SK-N-SH (cell line): ENCODE measurements around the gene KRABD2.

Experiments
- CTCF ChIA-PET: fragments of 300-600, 350-600 bp; formaldehyde crosslinking; extraction: SDS; loops from one replicate; lab custom pipeline; 2021; lab: Yijun Ruan, JAX
- POLR2A ChIA-PET: fragments of 350-600 bp; sonication (Branson Sonifier 250); formaldehyde crosslinking; extraction: SDS; loops from one replicate; lab custom pipeline; 2020; ENCODE audit warnings: antibody characterized with exemption, inconsistent platforms; lab: Yijun Ruan, JAX
- DNase-seq: peaks from one replicate; pipeline ENCODE4 v3.0.0; 2012
- H2AFZ ChIP-seq: fragments of 200-600 bp; sonication (generic); 2 replicates; pipeline ENCODE4 v1.8.1; 2016; ENCODE audit warnings: antibody characterized with exemption, mild to moderate bottlenecking, low read depth
- H3F3A ChIP-seq: fragments of 200-600 bp; sonication (generic); replicated peaks from 2 replicates; pipeline ENCODE3; 2016; ENCODE audit warnings: antibody characterized with exemption, mild to moderate bottlenecking; ENCODE audit not compliant: insufficient read depth
- H3K27ac ChIP-seq, 2 experiments: fragments of 200-500 bp in 1 of 2; fragments of 200-600 bp in 1 of 2; sonication (Bioruptor generic) in 1 of 2; sonication (generic), shearing (Covaris generic) in 1 of 2; 2 replicates each; pipeline versions ENCODE4 v1.5.1 to v1.6.1; 2014 to 2016; ENCODE audit warnings: low read depth in 2 of 2, inconsistent platforms in 1 of 2, low read length in 1 of 2, mild to moderate bottlenecking in 1 of 2, mixed read lengths in 1 of 2
- H3K27me3 ChIP-seq: fragments of 200-600 bp; sonication (generic), shearing (Covaris generic); 2 replicates; pipeline ENCODE4 v1.6.1; 2016; ENCODE audit warnings: mixed run types; ENCODE audit not compliant: insufficient read depth
- H3K36me3 ChIP-seq, 2 experiments: fragments of 200-500 bp in 1 of 2; fragments of 200-600 bp in 1 of 2; sonication (Bioruptor generic) in 1 of 2; sonication (generic) in 1 of 2; replicated peaks in 1 of 2; 2 replicates each; pipeline versions ENCODE3 to v1.5.1; 2014 to 2016; ENCODE audit warnings: low read length in 1 of 2, mild to moderate bottlenecking in 1 of 2; ENCODE audit not compliant: insufficient read depth in 2 of 2, control insufficient read depth in 1 of 2
- H3K4me1 ChIP-seq, 2 experiments: fragments of 200-500 bp in 1 of 2; fragments of 200-600 bp in 1 of 2; sonication (Bioruptor generic) in 1 of 2; sonication (generic), shearing (Covaris generic) in 1 of 2; 2 replicates each; pipeline versions ENCODE4 v1.5.1 to v1.6.1; 2014 to 2016; ENCODE audit warnings: low read depth in 1 of 2, low read length in 1 of 2, mixed run types in 1 of 2; ENCODE audit not compliant: insufficient read depth in 2 of 2, control insufficient read depth in 1 of 2
- H3K4me2 ChIP-seq: fragments of 200-600 bp; sonication (generic), shearing (Covaris generic); 2 replicates; pipeline ENCODE4 v1.6.1; 2017; ENCODE audit warnings: mixed run types
- H3K4me3 ChIP-seq, 2 experiments: fragments of 200-500 bp in 1 of 2; fragments of 200-600 bp in 1 of 2; sonication (Bioruptor generic) in 1 of 2; sonication (generic), shearing (Covaris generic) in 1 of 2; 2 replicates each; pipeline versions ENCODE4 v1.5.1 to v1.8.1; 2014 to 2016; ENCODE audit warnings: low read depth in 2 of 2, inconsistent platforms in 1 of 2, low read length in 1 of 2, mild to moderate bottlenecking in 1 of 2, mixed read lengths in 1 of 2, moderate library complexity in 1 of 2
- H3K79me2 ChIP-seq: fragments of 200-600 bp; sonication (generic); 2 replicates; pipeline ENCODE4 v1.8.1; 2017; ENCODE audit warnings: mild to moderate bottlenecking; ENCODE audit not compliant: insufficient read depth
- H3K9ac ChIP-seq: fragments of 200-600 bp; sonication (generic); 2 replicates; pipeline ENCODE4 v1.6.1; 2017; ENCODE audit warnings: mixed run types
- H3K9me2 ChIP-seq: fragments of 200-600 bp; sonication (generic); 2 replicates; pipeline ENCODE4 v1.6.1; 2017; ENCODE audit warnings: mixed run types
- H3K9me3 ChIP-seq: fragments of 200-600 bp; sonication (generic); 2 replicates; pipeline ENCODE4 v1.6.1; 2017; ENCODE audit warnings: mixed run types, mild to moderate bottlenecking, moderate library complexity
- H4K20me1 ChIP-seq: fragments of 200-600 bp; sonication (generic); 2 replicates; pipeline ENCODE4 v1.6.1; 2017; ENCODE audit warnings: mild to moderate bottlenecking, mixed run types; ENCODE audit not compliant: insufficient read depth
- CHD2 ChIP-seq: fragments of 150-350 bp; IDR thresholded peaks from 2 replicates; pipeline ENCODE4 v1.6.1; 2018; ENCODE audit warnings: low read length; ENCODE audit not compliant: partially characterized antibody
- ELF1 ChIP-seq: IDR thresholded peaks from 2 replicates; pipeline ENCODE4 v1.4.0; 2012
- EP300 ChIP-seq, 2 experiments: IDR thresholded peaks; 2 replicates each; pipeline versions ENCODE4 v1.4.0 to v1.6.1; 2012; ENCODE audit warnings: borderline replicate concordance in 1 of 2, low read depth in 1 of 2, low read length in 1 of 2
- EZH2phosphoT487 ChIP-seq: fragments of 200-600 bp; sonication (generic); IDR thresholded peaks from 2 replicates; pipeline ENCODE4 v1.6.1; 2017; ENCODE audit warnings: low read depth, mixed run types, mild to moderate bottlenecking, antibody characterized with exemption, moderate library complexity, borderline replicate concordance
- NFIC ChIP-seq: IDR thresholded peaks from 2 replicates; pipeline ENCODE4 v1.4.0; 2012; ENCODE audit warnings: borderline replicate concordance
- RAD21 ChIP-seq: IDR thresholded peaks from 2 replicates; pipeline ENCODE4 v1.6.1; 2012; ENCODE audit warnings: mild to moderate bottlenecking, low read length
- RXRA ChIP-seq: IDR thresholded peaks from 2 replicates; pipeline ENCODE4 v1.4.0; 2012; ENCODE audit warnings: low read depth, mild to moderate bottlenecking, borderline replicate concordance
- TEAD4 ChIP-seq: IDR thresholded peaks from 2 replicates; pipeline ENCODE4 v1.4.0; 2012; ENCODE audit warnings: mild to moderate bottlenecking, borderline replicate concordance; ENCODE audit not compliant: insufficient read depth
- YY1 ChIP-seq: IDR thresholded peaks from 2 replicates; pipeline ENCODE4 v1.4.0; 2012; ENCODE audit warnings: low read depth, mild to moderate bottlenecking
- WGBS: methylation state at CpG from one replicate; pipeline ENCODE4 v1.1.6; 2017; ENCODE audit warnings: low lambda C conversion rate; 5-methylcytosine and 5-hydroxymethylcytosine counted together
- TF ChIP-seq, protein P1 (sequence below): fragments of 200-600 bp; sonication (generic); IDR thresholded peaks from 2 replicates; pipeline ENCODE4 v1.6.1; 2017; ENCODE audit warnings: antibody characterized with exemption, mild to moderate bottlenecking, moderate library complexity
- TF ChIP-seq, protein P2 (sequence below): fragments of 150-350 bp; IDR thresholded peaks from 2 replicates; pipeline ENCODE4 v1.6.1; 2016; ENCODE audit warnings: mild to moderate bottlenecking, low read depth, low read length
- TF ChIP-seq, protein P3 (sequence below): IDR thresholded peaks from 2 replicates; pipeline ENCODE4 v1.4.0; 2012; ENCODE audit warnings: low read depth, borderline replicate concordance
- TF ChIP-seq, protein P4 (sequence below): fragments of 150-350 bp; IDR thresholded peaks from 2 replicates; pipeline ENCODE4 v1.6.1; 2017; ENCODE audit warnings: antibody characterized with exemption, low read length, low read depth, borderline replicate concordance

The KRABD2 gene

DNA sequence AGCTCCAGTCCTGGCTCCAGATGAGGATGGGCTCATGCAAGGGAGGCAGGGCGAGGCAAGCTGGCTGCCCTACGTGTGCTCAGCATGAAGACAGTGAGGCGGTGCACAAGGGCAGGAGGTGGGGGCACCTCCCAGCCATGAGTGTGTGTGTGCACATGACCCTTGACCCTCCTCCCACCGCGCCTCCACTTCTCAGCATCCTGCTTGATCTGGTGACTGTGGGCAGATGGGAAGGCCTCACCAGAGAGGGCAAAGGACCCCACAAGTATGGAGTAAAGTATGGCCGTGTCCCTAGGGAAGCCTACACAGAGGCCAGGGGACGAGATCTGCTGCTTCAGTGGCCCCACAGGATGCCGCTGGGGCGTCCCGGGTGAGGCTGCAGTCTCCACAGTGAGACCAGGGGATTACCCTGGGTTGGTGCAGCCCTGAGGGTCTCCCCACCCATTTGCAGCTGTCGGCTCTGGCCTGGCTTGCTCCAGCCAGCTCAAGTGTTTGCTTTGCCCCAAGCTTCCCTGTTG, 29.1 kb upstream of the KRABD2 start:
- CTCF ChIA-PET = interaction anchor here (0.6 to 4.7 kb wide), 3 partner anchors 57 to 380 kb away, joined by 3 to 20 read pairs (median 12); no protein-coding TSS in a partner anchor
- H2AFZ ChIP-seq = no peak overlapping the region
- WGBS = 87% methylated on average over 8 of the region's 11 CpGs

DNA sequence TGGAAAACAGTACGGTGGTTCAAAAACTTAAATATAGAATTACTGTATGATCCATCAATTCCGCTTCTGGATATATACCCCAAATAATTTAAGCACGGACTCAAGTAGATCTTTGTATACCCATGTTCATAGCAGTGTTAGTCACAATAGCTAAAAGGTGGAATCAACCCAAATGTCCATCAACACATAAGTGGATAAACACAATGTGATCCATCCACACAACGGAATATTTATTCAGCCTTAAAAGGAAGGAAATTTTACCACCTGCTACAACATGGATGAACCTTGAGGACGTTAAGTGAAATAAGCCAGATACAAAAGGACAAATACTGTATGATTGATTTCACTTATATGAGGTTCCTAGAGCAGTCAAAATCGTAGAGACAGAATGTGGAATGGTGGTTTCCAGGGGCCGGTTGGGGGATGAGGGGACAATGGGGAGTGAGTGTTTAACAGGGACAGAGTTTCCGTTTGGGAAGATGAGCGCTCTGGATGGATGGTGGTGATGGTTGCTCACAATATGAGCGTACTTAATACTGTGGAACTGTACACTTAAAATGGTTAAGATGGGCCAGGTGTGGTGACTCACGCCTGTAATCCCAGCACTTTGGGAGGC, 26.5 kb upstream of the KRABD2 start:
- Histone ChIP-seq H2AFZ (no peak overlapping the region), H3K4me1 (no peaks in the 10 kb centered on the region), H3K4me2 (no peak overlapping the region), H3K36me3 (no peaks in the 10 kb centered on the region), H3K9me3 (no peaks in the 10 kb centered on the region), H4K20me1 (no peaks in the 10 kb centered on the region), H3K9ac (no peak overlapping the region), H3K9me2 (no peaks in the 10 kb centered on the region), H3F3A (no peaks in the 10 kb centered on the region), H3K4me3 (no peak overlapping the region), H3K79me2 (no peaks in the 10 kb centered on the region), H3K27me3 (peaks cover 8% of the 10 kb centered on the region; the same call in 1 of the 2 replicates), H3K27ac (no peak overlapping the region)
- TF ChIP-seq RXRA = no peak
- TF ChIP-seq, protein P1, sequence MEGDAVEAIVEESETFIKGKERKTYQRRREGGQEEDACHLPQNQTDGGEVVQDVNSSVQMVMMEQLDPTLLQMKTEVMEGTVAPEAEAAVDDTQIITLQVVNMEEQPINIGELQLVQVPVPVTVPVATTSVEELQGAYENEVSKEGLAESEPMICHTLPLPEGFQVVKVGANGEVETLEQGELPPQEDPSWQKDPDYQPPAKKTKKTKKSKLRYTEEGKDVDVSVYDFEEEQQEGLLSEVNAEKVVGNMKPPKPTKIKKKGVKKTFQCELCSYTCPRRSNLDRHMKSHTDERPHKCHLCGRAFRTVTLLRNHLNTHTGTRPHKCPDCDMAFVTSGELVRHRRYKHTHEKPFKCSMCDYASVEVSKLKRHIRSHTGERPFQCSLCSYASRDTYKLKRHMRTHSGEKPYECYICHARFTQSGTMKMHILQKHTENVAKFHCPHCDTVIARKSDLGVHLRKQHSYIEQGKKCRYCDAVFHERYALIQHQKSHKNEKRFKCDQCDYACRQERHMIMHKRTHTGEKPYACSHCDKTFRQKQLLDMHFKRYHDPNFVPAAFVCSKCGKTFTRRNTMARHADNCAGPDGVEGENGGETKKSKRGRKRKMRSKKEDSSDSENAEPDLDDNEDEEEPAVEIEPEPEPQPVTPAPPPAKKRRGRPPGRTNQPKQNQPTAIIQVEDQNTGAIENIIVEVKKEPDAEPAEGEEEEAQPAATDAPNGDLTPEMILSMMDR = no peak
- no peak for DNase-seq
- 59% methylated on average over 11 of the region's 11 CpGs for WGBS
- ChIA-PET CTCF (interaction anchor here (0.7 to 4.7 kb wide), 2 partner anchors 19 to 343 kb away, joined by 3 to 20 read pairs; no protein-coding TSS in a partner anchor), POLR2A (no interaction called here)

More for the DNA sequence above, 29.1 kb upstream of the KRABD2 start:
- no peak overlapping the region for H3K4me2 ChIP-seq
- no peaks in the 10 kb centered on the region for H3K9me2 ChIP-seq
- no peak overlapping the region for H3K9ac ChIP-seq
- POLR2A ChIA-PET = no interaction called here
- H3K79me2 ChIP-seq = no peaks in the 10 kb centered on the region
- H3K36me3 ChIP-seq = no peaks in the 10 kb centered on the region
- H4K20me1 ChIP-seq = no peaks in the 10 kb centered on the region
- DNase-seq = no peak
- TF ChIP-seq NFIC = no peak
- TF ChIP-seq, protein P2, sequence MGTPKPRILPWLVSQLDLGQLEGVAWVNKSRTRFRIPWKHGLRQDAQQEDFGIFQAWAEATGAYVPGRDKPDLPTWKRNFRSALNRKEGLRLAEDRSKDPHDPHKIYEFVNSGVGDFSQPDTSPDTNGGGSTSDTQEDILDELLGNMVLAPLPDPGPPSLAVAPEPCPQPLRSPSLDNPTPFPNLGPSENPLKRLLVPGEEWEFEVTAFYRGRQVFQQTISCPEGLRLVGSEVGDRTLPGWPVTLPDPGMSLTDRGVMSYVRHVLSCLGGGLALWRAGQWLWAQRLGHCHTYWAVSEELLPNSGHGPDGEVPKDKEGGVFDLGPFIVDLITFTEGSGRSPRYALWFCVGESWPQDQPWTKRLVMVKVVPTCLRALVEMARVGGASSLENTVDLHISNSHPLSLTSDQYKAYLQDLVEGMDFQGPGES = no peak
- TF ChIP-seq, all 33 proteins: peak for 0
- no peak overlapping the region for H3K4me3 ChIP-seq
- H3K4me1 ChIP-seq = no peaks in the 10 kb centered on the region
- no peaks in the 10 kb centered on the region for H3F3A ChIP-seq
- H3K27me3 ChIP-seq = no peaks in the 10 kb centered on the region; the same call in 1 of the 2 replicates
- H3K27ac ChIP-seq = no peak overlapping the region
- no peaks in the 10 kb centered on the region for H3K9me3 ChIP-seq

DNA sequence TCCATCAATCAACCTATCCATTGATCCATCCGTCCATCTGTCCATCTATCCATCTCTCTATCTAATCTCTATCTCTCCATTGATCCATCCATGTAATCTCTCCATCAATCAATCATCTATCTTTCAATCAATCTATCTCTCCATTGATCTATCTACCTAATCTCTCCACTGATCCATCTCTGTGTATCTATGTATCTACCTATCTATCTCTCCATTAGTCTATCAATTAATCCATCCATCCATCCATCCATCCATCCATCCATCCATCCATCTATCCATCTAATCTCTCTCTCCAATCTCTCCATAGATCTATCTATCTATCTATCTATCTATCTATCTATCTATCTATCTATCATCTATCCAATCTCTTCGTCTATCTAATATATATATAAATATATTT, 24.6 kb upstream of the KRABD2 start:
- Histone ChIP-seq H3K27ac (no peak overlapping the region), H3K27me3 (peaks cover 19% of the 10 kb centered on the region; the same call in 1 of the 2 replicates), H3K9ac (no peak overlapping the region), H3K4me1 (no peaks in the 10 kb centered on the region), H3K79me2 (no peaks in the 10 kb centered on the region), H3K9me2 (no peaks in the 10 kb centered on the region), H3K36me3 (no peaks in the 10 kb centered on the region), H3K4me2 (no peak overlapping the region), H3F3A (no peaks in the 10 kb centered on the region), H3K4me3 (no peak overlapping the region), H2AFZ (no peak overlapping the region), H3K9me3 (no peaks in the 10 kb centered on the region), H4K20me1 (no peaks in the 10 kb centered on the region)
- ChIA-PET POLR2A (no interaction called here), CTCF (interaction anchor here (1.6 kb wide), 1 partner anchor 9 kb away, joined by 4 read pairs; no protein-coding TSS in a partner anchor)
- 35% methylated on average over 2 of the region's 2 CpGs for WGBS
- no peak for DNase-seq
- TF ChIP-seq, protein P3, sequence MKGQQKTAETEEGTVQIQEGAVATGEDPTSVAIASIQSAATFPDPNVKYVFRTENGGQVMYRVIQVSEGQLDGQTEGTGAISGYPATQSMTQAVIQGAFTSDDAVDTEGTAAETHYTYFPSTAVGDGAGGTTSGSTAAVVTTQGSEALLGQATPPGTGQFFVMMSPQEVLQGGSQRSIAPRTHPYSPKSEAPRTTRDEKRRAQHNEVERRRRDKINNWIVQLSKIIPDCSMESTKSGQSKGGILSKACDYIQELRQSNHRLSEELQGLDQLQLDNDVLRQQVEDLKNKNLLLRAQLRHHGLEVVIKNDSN = no peak
- TF ChIP-seq ELF1 = no peak
- TF ChIP-seq RXRA = no peak
- TF ChIP-seq, protein P4, sequence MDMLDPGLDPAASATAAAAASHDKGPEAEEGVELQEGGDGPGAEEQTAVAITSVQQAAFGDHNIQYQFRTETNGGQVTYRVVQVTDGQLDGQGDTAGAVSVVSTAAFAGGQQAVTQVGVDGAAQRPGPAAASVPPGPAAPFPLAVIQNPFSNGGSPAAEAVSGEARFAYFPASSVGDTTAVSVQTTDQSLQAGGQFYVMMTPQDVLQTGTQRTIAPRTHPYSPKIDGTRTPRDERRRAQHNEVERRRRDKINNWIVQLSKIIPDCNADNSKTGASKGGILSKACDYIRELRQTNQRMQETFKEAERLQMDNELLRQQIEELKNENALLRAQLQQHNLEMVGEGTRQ = no peak
- no peak for TF ChIP-seq EP300 (IDR thresholded peaks at IDR 0.05; ENCODE audit: borderline replicate concordance in 1 of 2, low read depth in 1 of 2, low read length in 1 of 2)
- no peak for TF ChIP-seq RAD21
- TF ChIP-seq EZH2phosphoT487 = no peak
- TF ChIP-seq TEAD4 = no peak
- no peak for TF ChIP-seq CHD2
- TF ChIP-seq YY1 = no peak
- TF ChIP-seq, protein P2 = no peak
